SKM-1 (cell line): ENCODE measurements around the gene SCN4A.
"Not testable (repeated sequence)": the region's sequence is repeated elsewhere in the genome, so short reads cannot be mapped to it uniquely, and the experiment has no call there.

Source experiments
- DNase-seq: peaks from one replicate; lab custom pipeline; 2025; ENCODE audit not compliant: unreplicated experiment; lab: John Stamatoyannopoulos, UW

Gene SCN4A

GRCh38 chr17:63972796-63973195 is at the start of gene SCN4A:
TSS of gene SCN4A (minus strand) at chr17:63972918. CDS start at chr17:63972841, 77 bp downstream.
- DNase-seq: no peak

GRCh38 chr17:64020056-64020766 is 47.5 kb upstream of the SCN4A start, which contains the start of gene ICAM2:
TSS of gene ICAM2 (minus strand) at chr17:64020633. CDS start at chr17:64006691, 13,942 bp downstream.
- no peak for DNase-seq

- not testable (repeated sequence) for DNase-seq
Measured at GRCh38 chr17:64019551-64019961, 46.8 kb upstream of the SCN4A start.

- DNase-seq: no peak
Measured at GRCh38 chr17:64017381-64017980, 44.8 kb upstream of the SCN4A start.

- no peak for DNase-seq
Measured at GRCh38 chr17:64016974-64017373, 44.3 kb upstream of the SCN4A start.

- DNase-seq: no peak
Measured at GRCh38 chr17:64016231-64016784, 43.6 kb upstream of the SCN4A start.

- no peak for DNase-seq
Measured at GRCh38 chr17:64015447-64015846, 42.7 kb upstream of the SCN4A start.

GRCh38 chr17:64009571-64010402 is 37.1 kb upstream of the SCN4A start:
- no peak for DNase-seq

- no peak for DNase-seq
Measured at GRCh38 chr17:64008830-64009229, 36.1 kb upstream of the SCN4A start.

GRCh38 chr17:64008346-64008745 is 35.6 kb upstream of the SCN4A start:
- no peak for DNase-seq

GRCh38 chr17:64007838-64008282 is 35.1 kb upstream of the SCN4A start:
- no peak for DNase-seq

GRCh38 chr17:64007089-64007837 is 34.5 kb upstream of the SCN4A start:
- DNase-seq: not testable (repeated sequence)

GRCh38 chr17:64006361-64007088 is 33.8 kb upstream of the SCN4A start:
- no peak for DNase-seq

GRCh38 chr17:64005734-64006167 is 33.0 kb upstream of the SCN4A start:
- no peak for DNase-seq

- no peak for DNase-seq
Measured at GRCh38 chr17:64004903-64005733, 32.4 kb upstream of the SCN4A start.

- DNase-seq: no peak
Measured at GRCh38 chr17:64004218-64004770, 31.6 kb upstream of the SCN4A start.

- DNase-seq: no peak
Measured at GRCh38 chr17:64003526-64004121, 30.9 kb upstream of the SCN4A start.
